Measurements from ENCODE around the gene KL. TPM values are rescaled to one million over a fixed set of nuclear protein-coding genes. Genes with fewer than 3 reads are reported as not detected.

KL gene
- polyA plus RNA-seq, 2 donors, result 0.08 to 0.32 TPM

- Histone ChIP-seq H3K4me3 (ENCODE audit: low read depth in 1 of 2, low read length in 2 of 2) (no peak overlapping the region), H3K27me3 (ENCODE audit: control insufficient read depth in 1 of 2, insufficient read depth in 2 of 2, low read length in 2 of 2) (no peaks in the 10 kb centered on the region), H3K36me3 (ENCODE audit: control insufficient read depth in 2 of 2, insufficient read depth in 2 of 2, low read length in 1 of 2) (no peaks in the 10 kb centered on the region), H3K4me1 (ENCODE audit: control insufficient read depth in 2 of 2, insufficient read depth in 2 of 2, low read length in 1 of 2) (peaks cover 0 to 2% of the 10 kb centered on the region in 2 donors), H3K9me3 (ENCODE audit: control insufficient read depth in 2 of 2, insufficient read depth in 1 of 2, low read depth in 1 of 2, low read length in 1 of 2) (no peaks in the 10 kb centered on the region), H3K27ac (ENCODE audit: low read depth in 2 of 2, low read length in 1 of 2) (no peak overlapping the region)
- 91 to 94% methylated on average over 2 of the region's 2 CpGs for WGBS, 2 donors
Measured at GRCh38 chr13:33072282-33072681, 56.1 kb downstream of the KL start.

DNA sequence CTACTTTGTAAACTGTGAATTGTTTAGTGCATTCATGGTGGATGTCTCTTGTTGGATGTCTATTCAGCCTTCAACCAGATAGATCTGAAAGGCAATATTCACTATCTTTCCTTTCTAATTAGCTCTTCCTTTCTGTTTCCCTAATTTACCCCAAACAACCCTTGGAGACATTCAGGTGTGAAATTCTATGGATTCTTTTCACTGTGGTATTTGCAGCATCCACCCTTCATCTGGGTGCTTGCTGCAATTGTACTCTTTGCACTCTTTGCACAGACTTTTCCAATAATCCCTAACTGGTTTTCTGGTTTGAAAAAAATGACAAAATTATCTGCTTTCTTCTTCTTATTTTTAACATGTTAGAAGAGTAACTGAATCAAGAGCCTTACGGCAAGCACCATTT, 56.5 kb downstream of the KL start:
- Histone ChIP-seq H3K4me1 (ENCODE audit: control insufficient read depth in 2 of 2, insufficient read depth in 2 of 2, low read length in 1 of 2) (peaks cover 0 to 2% of the 10 kb centered on the region in 2 donors), H3K27me3 (ENCODE audit: control insufficient read depth in 1 of 2, insufficient read depth in 2 of 2, low read length in 2 of 2) (no peaks in the 10 kb centered on the region), H3K27ac (ENCODE audit: low read depth in 2 of 2, low read length in 1 of 2) (no peak overlapping the region), H3K9me3 (ENCODE audit: control insufficient read depth in 2 of 2, insufficient read depth in 1 of 2, low read depth in 1 of 2, low read length in 1 of 2) (no peaks in the 10 kb centered on the region), H3K36me3 (ENCODE audit: control insufficient read depth in 2 of 2, insufficient read depth in 2 of 2, low read length in 1 of 2) (no peaks in the 10 kb centered on the region), H3K4me3 (ENCODE audit: low read depth in 1 of 2, low read length in 2 of 2) (no peak overlapping the region)
- WGBS, 2 donors, result 96 to 100% methylated on average over 1 of the region's 1 CpG

DNA sequence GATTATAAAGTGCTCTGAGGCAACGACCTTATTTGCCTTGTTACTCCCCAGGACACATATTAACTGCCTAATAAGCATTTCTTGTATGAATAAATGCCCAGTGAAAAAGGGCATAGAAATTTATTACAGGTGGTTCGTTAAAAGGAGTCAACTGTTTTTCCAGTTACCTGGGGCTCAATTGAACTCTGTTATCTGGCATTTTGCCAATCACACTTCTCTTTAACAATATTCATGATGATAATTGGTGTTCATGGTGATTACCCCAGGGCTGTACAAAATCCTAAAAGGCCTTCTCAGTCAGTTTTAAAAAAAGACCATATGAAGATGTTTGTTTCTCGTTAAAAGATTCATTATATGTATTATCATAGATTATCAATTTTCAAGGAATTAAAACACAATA, 57.1 kb downstream of the KL start:
- Histone ChIP-seq H3K27ac (ENCODE audit: low read depth in 2 of 2, low read length in 1 of 2) (no peak overlapping the region), H3K4me3 (ENCODE audit: low read depth in 1 of 2, low read length in 2 of 2) (no peak overlapping the region), H3K27me3 (ENCODE audit: control insufficient read depth in 1 of 2, insufficient read depth in 2 of 2, low read length in 2 of 2) (no peaks in the 10 kb centered on the region), H3K36me3 (ENCODE audit: control insufficient read depth in 2 of 2, insufficient read depth in 2 of 2, low read length in 1 of 2) (no peaks in the 10 kb centered on the region), H3K9me3 (ENCODE audit: control insufficient read depth in 2 of 2, insufficient read depth in 1 of 2, low read depth in 1 of 2, low read length in 1 of 2) (no peaks in the 10 kb centered on the region), H3K4me1 (ENCODE audit: control insufficient read depth in 2 of 2, insufficient read depth in 2 of 2, low read length in 1 of 2) (peaks cover 0 to 2% of the 10 kb centered on the region in 2 donors)
- WGBS, 2 donors, result 74 to 81% methylated on average over 3 of the region's 3 CpGs

- peaks cover 0 to 2% of the 10 kb centered on the region in 2 donors for H3K4me1 ChIP-seq (ENCODE audit: control insufficient read depth in 2 of 2, insufficient read depth in 2 of 2, low read length in 1 of 2)
- no peaks in the 10 kb centered on the region for H3K36me3 ChIP-seq (ENCODE audit: control insufficient read depth in 2 of 2, insufficient read depth in 2 of 2, low read length in 1 of 2)
- no peaks in the 10 kb centered on the region for H3K9me3 ChIP-seq (ENCODE audit: control insufficient read depth in 2 of 2, insufficient read depth in 1 of 2, low read depth in 1 of 2, low read length in 1 of 2)
- H3K27ac ChIP-seq (ENCODE audit: low read depth in 2 of 2, low read length in 1 of 2), result no peak overlapping the region
- H3K27me3 ChIP-seq (ENCODE audit: control insufficient read depth in 1 of 2, insufficient read depth in 2 of 2, low read length in 2 of 2), result no peaks in the 10 kb centered on the region
- 76 to 93% methylated on average over 10 of the region's 10 CpGs for WGBS, 2 donors
- H3K4me3 ChIP-seq (ENCODE audit: low read depth in 1 of 2, low read length in 2 of 2), result no peak overlapping the region
Measured at GRCh38 chr13:33076001-33076992, 60.1 kb downstream of the KL start.

- no peak overlapping the region for H3K4me3 ChIP-seq (ENCODE audit: low read depth in 1 of 2, low read length in 2 of 2)
- peaks cover 0 to 2% of the 10 kb centered on the region in 2 donors for H3K4me1 ChIP-seq (ENCODE audit: control insufficient read depth in 2 of 2, insufficient read depth in 2 of 2, low read length in 1 of 2)
- 78 to 79% methylated on average over 3 of the region's 3 CpGs for WGBS, 2 donors
- H3K27me3 ChIP-seq (ENCODE audit: control insufficient read depth in 1 of 2, insufficient read depth in 2 of 2, low read length in 2 of 2), result no peaks in the 10 kb centered on the region
- H3K9me3 ChIP-seq (ENCODE audit: control insufficient read depth in 2 of 2, insufficient read depth in 1 of 2, low read depth in 1 of 2, low read length in 1 of 2), result no peaks in the 10 kb centered on the region
- H3K27ac ChIP-seq (ENCODE audit: low read depth in 2 of 2, low read length in 1 of 2), result no peak overlapping the region
- no peaks in the 10 kb centered on the region for H3K36me3 ChIP-seq (ENCODE audit: control insufficient read depth in 2 of 2, insufficient read depth in 2 of 2, low read length in 1 of 2)
Measured at GRCh38 chr13:33078263-33078662, 62.0 kb downstream of the KL start.

DNA sequence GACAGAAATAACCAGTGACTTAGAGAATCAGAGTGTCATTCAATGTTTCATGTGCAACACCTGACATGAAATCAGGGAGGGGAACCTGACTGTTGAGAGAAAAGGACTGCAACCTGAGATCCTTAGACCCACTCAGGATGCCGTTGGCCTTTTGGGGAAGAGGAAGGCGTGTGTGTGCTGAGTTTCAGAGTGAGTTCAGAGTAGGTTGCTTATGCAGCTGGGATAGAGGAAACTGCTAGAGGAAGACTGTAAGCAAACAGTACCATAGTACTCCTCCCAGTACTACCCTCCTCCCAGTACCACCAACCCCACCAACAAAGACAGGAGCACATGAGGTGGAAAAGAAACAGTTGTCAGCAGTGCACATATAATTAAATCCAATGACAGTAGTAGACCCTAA, 63.7 kb downstream of the KL start:
- Histone ChIP-seq H3K9me3 (ENCODE audit: control insufficient read depth in 2 of 2, insufficient read depth in 1 of 2, low read depth in 1 of 2, low read length in 1 of 2) (no peaks in the 10 kb centered on the region), H3K27ac (ENCODE audit: low read depth in 2 of 2, low read length in 1 of 2) (no peak overlapping the region), H3K4me3 (ENCODE audit: low read depth in 1 of 2, low read length in 2 of 2) (no peak overlapping the region), H3K36me3 (ENCODE audit: control insufficient read depth in 2 of 2, insufficient read depth in 2 of 2, low read length in 1 of 2) (no peaks in the 10 kb centered on the region), H3K27me3 (ENCODE audit: control insufficient read depth in 1 of 2, insufficient read depth in 2 of 2, low read length in 2 of 2) (no peaks in the 10 kb centered on the region), H3K4me1 (ENCODE audit: control insufficient read depth in 2 of 2, insufficient read depth in 2 of 2, low read length in 1 of 2) (peaks cover 0 to 2% of the 10 kb centered on the region in 2 donors)
- 71% methylated on average over 2 of the region's 2 CpGs for WGBS, 2 donors

- Histone ChIP-seq H3K4me3 (ENCODE audit: low read depth in 1 of 2, low read length in 2 of 2) (no peak overlapping the region), H3K9me3 (ENCODE audit: control insufficient read depth in 2 of 2, insufficient read depth in 1 of 2, low read depth in 1 of 2, low read length in 1 of 2) (no peaks in the 10 kb centered on the region), H3K27me3 (ENCODE audit: control insufficient read depth in 1 of 2, insufficient read depth in 2 of 2, low read length in 2 of 2) (no peaks in the 10 kb centered on the region), H3K27ac (ENCODE audit: low read depth in 2 of 2, low read length in 1 of 2) (no peak overlapping the region), H3K4me1 (ENCODE audit: control insufficient read depth in 2 of 2, insufficient read depth in 2 of 2, low read length in 1 of 2) (peaks cover 0 to 2% of the 10 kb centered on the region in 2 donors), H3K36me3 (ENCODE audit: control insufficient read depth in 2 of 2, insufficient read depth in 2 of 2, low read length in 1 of 2) (no peaks in the 10 kb centered on the region)
- WGBS, 2 donors, result 32 to 45% methylated on average over 5 of the region's 5 CpGs
Measured at GRCh38 chr13:33080972-33081590, 64.9 kb downstream of the KL start.

- H3K4me3 ChIP-seq (ENCODE audit: low read depth in 1 of 2, low read length in 2 of 2), result no peak overlapping the region
- H3K36me3 ChIP-seq (ENCODE audit: control insufficient read depth in 2 of 2, insufficient read depth in 2 of 2, low read length in 1 of 2), result no peaks in the 10 kb centered on the region
- 59 to 65% methylated on average over 1 of the region's 1 CpG for WGBS, 2 donors
- no peak overlapping the region for H3K27ac ChIP-seq (ENCODE audit: low read depth in 2 of 2, low read length in 1 of 2)
- no peaks in the 10 kb centered on the region for H3K9me3 ChIP-seq (ENCODE audit: control insufficient read depth in 2 of 2, insufficient read depth in 1 of 2, low read depth in 1 of 2, low read length in 1 of 2)
- H3K27me3 ChIP-seq (ENCODE audit: control insufficient read depth in 1 of 2, insufficient read depth in 2 of 2, low read length in 2 of 2), result no peaks in the 10 kb centered on the region
- H3K4me1 ChIP-seq (ENCODE audit: control insufficient read depth in 2 of 2, insufficient read depth in 2 of 2, low read length in 1 of 2), result peaks cover 0 to under 1% of the 10 kb centered on the region in 2 donors
Measured at GRCh38 chr13:33081666-33082065, 65.4 kb downstream of the KL start.

DNA sequence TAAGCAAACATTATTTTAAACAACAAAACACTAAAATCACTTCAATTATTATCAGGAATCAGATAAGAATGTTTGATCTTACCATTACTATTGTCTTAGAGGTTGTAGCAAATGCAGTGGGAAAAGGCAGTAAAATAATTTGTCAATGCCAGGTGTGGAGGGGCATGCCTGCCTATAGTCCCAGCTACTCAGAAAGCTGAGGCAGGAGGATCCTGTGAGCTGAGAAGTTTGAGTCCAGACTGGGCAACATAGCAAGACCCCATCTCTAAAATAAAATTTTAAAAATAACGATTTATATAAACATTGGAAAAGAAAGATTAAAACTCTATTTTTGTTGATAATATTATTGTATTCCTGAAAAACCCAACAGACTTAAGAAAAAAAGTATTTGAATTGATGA, 66.8 kb downstream of the KL start:
- Histone ChIP-seq H3K4me3 (ENCODE audit: low read depth in 1 of 2, low read length in 2 of 2) (no peak overlapping the region), H3K27ac (ENCODE audit: low read depth in 2 of 2, low read length in 1 of 2) (no peak overlapping the region), H3K4me1 (ENCODE audit: control insufficient read depth in 2 of 2, insufficient read depth in 2 of 2, low read length in 1 of 2) (no peaks in the 10 kb centered on the region), H3K36me3 (ENCODE audit: control insufficient read depth in 2 of 2, insufficient read depth in 2 of 2, low read length in 1 of 2) (no peaks in the 10 kb centered on the region), H3K27me3 (ENCODE audit: control insufficient read depth in 1 of 2, insufficient read depth in 2 of 2, low read length in 2 of 2) (no peaks in the 10 kb centered on the region), H3K9me3 (ENCODE audit: control insufficient read depth in 2 of 2, insufficient read depth in 1 of 2, low read depth in 1 of 2, low read length in 1 of 2) (no peaks in the 10 kb centered on the region)
- WGBS, 2 donors, result 91 to 93% methylated on average over 1 of the region's 1 CpG

Measured in esophagus (tissue), 2 donors.